HG03135 (cell line): ENCODE data around the gene CORO6.
A peak's percentile ranks its signal among the peaks of the same experiment; 100 is the strongest.

ENCODE experiments used
- ATAC-seq: cut with Tn5 transposase; IDR thresholded peaks from one replicate; pipeline ENCODE4 v1.9.1; 2021; ENCODE audit warnings: mild to moderate bottlenecking, moderate library complexity; ENCODE audit not compliant: unreplicated experiment

The CORO6 gene

DNA sequence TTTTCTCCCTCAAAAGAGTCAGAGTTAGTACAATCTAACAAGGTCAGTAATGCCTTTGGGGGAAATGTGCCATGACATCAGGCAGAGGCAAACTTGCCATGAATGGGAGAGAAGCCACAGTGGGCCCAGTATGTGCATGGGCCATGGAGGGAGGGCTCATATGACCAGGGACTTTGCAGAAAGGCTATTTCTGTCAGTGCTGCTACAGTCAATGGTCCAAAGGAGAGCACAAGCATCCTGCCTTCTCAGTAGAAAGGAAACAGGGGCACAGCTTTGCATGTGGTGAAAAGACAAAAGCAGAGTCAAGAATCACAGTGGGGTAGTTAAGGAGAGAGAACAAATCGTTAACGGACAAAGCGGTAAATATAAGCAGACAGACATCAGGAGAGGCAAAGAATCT is 11.2 kb upstream of the CORO6 start:
- no peak for ATAC-seq

DNA sequence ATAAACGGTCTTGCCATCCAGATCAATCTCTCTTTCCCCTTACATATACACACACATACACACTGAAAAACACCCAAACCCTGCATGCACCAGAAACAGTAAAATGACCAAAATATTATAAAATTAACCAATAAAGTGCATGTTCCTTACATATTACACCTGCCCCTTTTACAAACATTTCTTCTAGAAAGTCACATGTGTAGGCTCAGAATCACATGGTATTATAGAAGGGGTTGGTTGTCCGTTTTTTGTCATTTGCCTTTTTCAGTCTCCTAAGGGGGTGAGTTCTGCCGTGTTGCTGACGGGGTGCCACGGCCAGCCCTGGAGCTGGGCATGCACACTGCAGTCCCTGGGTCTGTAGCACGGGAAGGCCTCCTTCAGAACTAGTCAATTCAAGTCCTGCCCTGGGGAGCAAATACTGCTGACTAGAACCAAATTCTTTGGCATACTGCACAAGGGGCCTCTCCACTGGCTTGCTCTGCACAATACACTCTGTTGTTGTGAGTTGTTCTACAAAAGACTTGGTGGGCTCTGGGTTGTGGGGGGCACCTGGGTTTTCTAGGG is 8.0 kb upstream of the CORO6 start:
- no peak for ATAC-seq

DNA sequence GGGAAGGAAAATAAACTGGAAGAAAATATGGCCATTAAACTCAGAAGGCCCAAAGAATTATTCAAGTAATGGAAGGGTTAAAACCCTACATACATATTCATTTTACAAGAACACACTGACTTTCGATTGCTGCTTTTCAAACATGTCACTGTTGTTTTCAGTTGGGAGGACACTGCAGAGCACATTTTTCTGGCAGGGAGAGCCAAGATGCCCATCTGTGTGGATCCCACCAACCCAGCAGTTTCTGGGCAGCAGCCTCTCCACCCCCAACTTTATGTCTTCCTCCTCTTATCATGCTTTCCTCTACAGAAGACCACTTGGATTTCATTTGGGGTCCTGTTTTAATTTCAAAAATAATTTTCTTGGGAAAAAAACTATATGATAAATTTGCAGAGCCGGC is 7.1 kb upstream of the CORO6 start:
- ATAC-seq, result no peak

DNA sequence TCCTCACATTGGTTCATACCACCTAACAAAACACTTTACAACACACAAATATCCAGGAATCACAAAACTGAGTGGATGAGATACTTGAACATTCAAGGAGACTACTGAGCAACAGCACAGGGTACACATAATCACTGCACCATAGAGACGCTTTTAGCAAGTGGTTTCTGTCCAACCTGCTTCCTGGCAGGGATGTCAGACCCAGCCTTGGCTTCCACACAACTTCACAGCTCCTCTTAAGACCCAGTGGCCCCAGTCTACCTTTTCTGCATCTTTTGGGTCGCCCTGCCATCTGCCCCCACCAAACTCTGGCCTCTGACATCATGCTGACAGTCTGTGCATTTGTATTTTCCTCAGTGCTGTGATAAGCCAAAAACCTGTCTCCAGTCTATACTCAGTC is 5.9 kb upstream of the CORO6 start:
- no peak for ATAC-seq

DNA sequence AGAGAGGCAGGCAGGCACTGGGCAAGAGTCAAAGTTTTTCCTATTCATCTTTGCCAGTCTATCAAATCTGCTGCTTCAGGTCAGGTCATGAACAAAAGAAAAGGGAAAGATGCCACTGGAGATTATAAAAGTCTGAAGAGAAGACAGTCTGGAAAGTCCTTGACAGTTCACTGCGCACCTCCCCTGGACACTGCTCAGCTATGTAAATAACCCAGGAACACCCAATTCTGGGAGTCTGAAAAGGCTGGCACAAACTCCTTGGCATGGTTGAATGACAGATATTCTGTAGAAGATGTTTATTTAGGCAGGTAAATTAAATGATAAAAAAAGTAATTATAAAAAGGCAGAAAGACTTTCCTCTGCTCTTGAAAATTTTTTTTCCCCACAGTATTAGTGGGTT is 5.2 kb upstream of the CORO6 start:
- ATAC-seq, result no peak

DNA sequence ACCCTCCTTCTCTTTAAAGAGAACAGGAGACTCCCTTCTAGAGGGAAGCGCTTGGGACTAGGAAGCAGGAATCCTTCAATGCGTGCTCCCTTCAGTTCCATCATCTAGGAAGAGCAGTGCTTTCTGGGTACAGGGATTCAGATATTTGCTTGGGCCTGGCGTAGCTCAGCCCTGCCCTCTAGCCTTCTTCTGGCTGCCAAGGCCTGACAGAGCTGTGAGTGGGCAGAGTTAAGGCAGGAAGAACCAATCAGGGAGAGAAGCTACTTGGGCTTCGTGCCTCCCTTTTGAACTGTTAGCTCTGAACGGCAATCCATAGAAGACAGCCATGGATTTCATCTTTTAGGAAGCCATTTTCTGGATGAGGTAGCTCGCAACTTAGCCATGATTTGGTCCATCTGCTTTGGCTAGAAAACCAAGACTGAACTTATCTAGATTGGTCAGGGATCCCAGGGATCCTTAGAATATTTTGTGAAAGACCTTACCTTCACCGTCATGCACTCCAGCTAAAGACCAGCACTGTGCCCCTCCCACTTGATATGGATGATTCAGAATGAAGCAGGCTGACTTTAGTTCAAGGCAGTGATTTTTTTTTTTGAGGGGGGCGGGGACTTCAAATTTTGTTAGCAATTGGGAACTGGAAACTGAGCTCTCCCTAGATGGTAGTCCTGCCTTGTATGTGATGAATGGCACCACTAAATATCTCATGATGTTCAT is 2.5 kb upstream of the CORO6 start:
- no peak for ATAC-seq

DNA sequence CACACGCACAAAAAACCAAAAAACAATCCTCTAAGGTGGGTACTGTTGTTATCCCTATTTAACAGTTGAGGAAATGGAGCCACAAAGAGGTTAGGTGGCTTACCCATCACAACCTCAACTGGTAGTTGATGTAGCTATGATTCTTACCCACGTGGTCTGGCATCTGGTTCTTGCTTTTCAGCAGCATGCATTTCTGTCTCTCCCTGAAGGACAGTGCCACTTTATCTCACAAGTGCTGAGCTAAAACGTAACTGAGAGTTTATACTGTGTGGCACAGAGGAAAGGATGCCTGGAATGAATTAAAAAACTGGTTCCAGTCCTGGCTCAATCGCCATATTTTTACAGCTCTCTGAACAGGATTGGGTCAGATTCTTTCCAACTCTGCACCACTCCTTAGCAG is 1.9 kb upstream of the CORO6 start:
- no peak for ATAC-seq

DNA sequence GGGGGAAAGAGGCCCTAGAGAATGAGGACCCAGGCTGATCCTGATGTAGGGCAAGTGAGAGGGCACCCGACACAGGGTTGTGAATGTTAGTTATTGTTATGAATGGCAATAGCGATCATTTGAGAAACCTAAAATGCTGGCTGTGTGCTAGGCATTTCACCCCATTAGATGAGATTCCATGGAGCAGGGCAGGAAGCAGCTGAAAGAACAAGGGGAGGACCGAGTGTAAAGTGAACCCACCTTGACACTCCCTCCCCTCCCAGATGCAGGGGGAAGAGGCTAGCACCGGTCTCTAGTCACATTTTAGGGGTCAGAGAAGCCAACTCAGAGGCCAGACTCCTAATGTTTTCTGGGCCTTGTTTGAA is 553 bp upstream of the CORO6 start:
- no peak for ATAC-seq

DNA sequence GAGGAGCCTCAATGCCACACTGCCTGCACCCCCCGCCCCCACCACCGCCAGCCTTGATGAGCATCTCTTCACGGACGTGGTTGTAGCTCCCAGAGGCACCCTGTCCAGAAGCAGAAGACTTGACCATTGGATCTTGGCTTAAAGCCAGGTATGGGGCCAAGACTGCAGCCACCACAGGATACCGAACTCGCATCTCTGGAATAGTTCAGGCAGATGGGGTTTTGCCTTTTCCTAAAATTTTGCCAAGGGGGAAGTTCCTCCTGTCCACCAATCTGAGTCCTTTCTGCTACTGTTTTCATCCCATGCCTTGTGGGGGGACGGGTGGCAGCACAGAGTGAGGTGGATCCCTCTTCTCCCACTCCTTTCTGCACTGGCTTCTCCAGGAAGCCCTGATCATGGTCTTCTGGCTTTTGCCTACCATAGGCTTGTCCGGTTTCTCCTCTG is 939 bp downstream of the CORO6 start:
- no peak for ATAC-seq

DNA sequence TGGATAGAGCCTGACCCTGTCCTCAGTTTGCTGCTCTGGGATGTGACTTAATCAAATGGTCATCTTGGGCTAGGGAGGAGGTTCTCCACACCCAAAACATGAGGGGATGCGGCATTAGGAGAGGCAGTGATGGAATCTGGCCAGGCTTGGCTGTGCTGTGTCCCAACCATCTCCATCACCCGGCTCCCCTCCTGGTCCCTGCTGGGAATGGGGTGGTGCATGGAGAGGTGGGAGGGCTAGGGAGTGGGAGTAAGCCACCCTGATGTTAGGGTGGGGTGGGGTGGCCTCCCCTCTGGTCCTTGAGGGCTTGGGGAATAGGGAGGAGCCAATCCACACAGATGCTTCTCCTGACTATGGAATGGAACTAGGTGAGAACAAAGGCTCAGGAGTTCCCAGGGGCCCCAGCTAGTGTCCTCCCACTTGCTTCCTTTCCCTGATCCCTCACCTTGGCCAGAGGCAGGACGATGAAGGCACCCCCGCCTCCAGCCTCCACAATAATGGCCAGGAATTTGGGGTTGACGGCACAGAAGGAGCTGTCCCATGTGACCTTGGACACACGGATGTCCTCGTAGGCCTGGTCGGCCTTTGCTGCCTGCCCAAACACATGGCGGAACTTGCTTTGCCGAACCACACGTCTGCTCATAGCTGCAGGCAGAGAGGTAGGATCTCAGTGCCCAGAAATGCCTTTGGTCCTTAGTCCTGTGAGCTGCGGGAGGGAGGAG is 1.8 kb downstream of the CORO6 start:
- ATAC-seq, result no peak

DNA sequence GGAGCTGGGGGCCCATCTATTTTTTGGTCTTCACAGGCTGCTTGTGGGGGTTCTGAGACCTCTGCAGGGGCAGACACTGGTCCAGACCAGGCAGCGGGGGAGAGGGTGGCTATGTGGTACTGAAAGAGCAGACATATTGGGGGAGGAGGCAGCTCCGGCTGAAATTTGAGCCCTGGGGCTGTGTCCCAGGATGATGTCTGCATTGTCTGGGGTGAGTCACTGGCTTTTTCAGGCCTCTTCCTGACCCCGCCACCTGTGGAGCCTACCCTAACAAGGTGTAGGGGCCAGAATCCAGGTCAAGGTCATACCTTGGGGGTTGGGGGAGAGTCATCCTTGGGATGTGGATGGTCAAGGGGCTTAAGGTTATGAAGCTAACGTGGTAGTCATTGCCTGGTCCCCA is 2.4 kb downstream of the CORO6 start:
- ATAC-seq, result no peak

DNA sequence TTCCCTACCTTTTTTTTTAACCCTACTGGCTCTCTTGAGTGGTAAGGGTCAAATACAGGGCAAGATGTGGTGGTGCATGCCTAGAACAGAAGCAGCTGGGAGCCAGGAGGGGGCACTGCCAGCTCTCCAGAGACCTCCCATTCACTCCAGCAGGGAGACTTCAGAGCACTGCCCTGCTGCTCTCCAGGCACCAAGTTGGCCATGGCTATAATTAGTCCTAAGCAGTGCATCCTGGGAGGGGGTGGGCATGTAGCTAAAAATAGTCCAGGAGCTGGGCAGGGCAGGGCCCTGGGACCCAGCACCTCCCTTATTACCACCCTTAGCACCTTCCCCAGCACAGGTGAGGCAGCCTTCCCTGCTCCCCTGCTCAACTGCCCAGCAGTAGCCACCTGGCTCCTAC is 3.5 kb downstream of the CORO6 start:
- ATAC-seq, result no peak

DNA sequence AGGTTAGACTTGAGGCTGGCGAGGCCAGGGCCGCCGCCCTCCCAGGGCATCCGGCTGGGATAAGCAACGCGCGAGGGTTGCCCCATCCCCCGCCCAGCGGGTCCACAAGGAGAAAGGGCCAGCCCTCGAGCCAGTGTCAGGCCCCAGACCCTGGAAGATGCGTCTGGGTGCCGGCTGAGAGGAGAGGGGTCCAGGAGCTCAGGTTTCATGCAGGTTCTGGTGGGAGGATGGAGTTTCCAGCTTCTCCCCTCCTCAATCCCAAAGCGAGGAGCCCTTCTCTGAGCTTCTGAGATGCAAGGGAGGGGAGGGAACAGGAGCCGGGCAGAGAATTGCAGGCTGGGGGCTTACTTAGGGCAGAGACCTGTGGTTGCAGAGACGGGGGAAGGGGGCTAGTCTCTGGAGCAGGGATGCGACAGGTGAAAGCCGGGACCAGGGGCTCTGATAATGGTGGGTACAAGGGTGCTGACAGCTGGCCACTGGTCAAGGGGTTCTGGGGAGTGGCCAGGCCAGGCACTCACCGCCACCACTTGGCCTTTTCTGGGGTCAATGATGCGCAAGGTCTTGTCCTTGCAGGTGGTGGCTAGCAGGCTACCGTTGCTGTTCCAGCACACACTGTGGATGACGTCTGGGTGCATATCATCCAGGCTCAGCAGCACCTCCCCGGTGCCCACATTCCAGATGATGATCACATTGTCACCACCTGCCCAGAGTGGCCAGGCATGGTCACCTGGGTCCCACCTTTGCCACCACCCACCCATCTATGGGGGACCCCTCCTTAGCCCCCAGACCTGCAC is 4.2 kb downstream of the CORO6 start:
- no peak for ATAC-seq

DNA sequence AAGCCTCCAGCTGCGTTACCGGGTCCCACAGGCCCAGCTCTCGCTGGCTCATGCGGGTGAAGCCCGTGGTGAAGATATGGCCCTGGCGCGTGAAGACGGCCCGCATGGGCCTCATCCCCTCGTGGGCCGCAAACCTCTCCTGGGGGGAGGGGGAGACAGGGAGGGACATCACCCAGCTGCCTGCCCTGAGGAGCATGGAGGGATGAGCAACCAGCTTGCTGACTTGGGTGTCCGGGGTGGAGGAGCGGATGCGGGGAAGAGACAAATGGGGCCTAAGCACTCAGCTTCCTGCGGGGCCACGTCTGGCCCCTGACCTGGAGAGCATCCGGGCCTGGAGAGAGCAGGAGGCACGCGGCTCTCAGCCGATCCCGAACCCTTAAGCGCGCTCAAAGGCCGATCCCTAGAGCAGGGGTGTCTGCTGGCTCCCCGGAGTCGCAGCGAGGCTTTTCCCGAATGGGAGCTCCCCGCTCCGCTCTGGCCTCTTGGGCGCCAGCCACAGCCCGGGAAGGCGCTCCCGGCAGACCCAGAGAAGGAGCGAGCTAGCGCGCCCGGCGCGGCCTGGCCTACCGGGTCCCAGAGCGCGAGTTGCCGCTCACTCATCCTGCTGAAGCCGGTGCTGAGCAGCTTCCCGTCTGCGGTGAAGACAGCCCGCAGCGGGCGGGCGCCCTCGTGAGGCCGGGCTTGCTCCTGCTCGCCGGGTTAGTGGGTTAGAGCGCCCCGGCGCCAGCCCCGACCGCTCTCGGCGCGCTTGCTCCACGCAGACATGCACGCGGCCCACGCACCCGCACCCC is 5.0 kb downstream of the CORO6 start:
- no peak for ATAC-seq

DNA sequence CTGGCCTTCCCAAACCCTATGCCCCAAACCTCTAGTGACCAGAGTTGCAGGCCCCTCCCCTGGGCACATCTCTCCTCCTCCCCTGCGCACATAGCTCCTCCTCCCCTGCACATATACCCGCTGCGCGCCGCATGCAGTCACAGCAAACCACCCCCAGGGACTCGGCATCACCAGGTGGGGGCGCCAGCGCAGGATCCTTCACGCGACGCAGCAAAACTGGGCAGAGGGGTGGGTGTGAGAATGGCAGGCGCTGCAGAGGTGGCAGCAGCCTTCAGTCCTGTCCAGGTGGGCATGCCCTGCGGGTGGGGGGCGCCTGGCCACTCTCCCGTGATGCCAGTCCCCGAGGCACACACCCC is 5.6 kb downstream of the CORO6 start:
- peak; percentile 46 for ATAC-seq

DNA sequence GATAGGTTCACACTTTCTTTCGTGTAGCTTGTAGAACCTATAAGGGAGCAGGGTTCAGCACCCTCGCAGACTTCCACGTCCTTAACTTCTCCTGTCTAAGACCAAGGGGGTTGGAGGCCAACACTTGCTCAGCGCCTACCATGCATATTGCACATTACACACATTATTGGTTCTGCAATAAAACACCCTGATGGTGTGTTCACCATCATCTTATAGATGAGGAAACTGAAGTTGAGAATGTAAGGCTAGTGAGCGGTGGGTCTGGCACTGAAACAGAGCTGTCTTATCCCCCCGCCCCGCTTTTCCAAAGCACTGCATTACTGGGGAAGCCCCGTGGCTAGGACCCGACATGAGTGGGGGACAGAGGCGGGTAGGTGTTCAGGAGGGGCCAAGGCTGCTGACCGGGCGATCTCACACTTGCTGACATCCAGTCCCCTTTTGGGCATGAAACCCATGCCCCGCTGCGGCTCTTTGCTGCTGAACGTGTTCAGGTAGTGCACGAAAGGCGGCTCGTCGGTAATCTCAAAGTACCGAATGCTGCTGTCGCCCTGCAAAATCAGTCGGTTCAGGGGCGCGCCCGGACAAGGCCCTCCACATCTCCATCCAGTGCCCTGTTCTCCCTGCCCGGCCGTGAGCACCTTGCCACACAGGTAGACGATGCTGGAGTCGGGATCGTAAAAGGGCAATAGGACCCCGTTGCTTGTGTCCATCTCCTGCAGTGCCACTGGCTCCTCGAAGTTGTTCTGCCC is 6.2 kb downstream of the CORO6 start:
- ATAC-seq, result no peak

DNA sequence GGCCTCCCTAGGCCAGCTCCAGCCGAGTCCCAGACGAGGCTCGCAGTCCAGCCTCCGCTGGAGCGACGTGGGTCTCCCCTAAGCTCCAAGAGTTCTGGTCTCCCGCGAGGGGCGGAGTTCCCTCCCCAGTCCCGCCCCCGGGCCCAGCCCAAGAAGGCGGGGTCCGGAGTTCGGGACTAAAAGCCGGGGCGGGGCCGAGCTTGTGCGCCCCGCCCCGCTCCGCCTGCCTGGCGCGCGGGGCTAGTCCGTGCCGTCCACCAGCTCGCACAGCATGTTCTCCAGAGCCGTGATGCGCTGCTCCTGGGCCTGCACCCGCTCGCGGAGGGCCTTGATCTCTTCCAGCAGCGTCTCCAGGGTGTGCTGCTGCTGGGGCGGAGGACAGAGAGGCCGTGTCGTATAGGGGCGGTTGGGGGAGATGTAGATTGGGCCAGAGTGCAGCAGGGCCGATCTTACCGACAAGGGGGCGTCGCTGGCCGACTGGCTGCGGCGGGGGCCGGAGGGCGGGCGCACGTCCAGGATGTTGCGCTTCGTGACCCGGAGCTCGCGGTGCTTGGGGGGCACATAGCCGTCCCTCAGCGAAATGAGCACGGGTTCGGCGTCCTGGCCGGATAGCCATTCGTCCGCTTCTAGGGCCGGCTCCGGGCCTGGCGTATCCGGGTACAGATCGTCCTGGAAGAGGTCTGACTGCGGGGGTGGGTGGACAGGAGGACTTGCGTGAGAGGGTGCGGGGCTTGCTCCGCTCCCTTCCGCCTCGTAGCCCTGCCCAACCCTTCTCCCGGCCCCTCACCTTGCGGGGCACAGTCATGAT is 7.0 kb downstream of the CORO6 start:
- ATAC-seq, result peak; percentile 46

DNA sequence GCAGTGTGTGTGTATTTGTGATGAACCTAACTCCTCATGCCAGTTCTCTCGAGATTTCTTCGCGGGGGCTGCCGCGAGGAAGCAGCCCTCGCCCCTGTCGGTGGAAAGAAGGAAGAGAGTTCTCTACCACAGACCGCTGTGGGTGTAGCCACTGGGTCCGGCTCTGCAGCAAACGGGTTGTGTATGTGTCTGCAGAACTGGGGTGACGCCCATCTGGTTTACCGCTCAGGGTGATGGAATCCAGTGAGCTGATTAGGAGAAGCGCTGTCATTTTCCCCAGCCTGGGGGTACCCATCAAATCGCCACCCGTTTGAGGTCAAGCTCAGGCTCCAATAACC is 7.7 kb downstream of the CORO6 start:
- no peak for ATAC-seq

DNA sequence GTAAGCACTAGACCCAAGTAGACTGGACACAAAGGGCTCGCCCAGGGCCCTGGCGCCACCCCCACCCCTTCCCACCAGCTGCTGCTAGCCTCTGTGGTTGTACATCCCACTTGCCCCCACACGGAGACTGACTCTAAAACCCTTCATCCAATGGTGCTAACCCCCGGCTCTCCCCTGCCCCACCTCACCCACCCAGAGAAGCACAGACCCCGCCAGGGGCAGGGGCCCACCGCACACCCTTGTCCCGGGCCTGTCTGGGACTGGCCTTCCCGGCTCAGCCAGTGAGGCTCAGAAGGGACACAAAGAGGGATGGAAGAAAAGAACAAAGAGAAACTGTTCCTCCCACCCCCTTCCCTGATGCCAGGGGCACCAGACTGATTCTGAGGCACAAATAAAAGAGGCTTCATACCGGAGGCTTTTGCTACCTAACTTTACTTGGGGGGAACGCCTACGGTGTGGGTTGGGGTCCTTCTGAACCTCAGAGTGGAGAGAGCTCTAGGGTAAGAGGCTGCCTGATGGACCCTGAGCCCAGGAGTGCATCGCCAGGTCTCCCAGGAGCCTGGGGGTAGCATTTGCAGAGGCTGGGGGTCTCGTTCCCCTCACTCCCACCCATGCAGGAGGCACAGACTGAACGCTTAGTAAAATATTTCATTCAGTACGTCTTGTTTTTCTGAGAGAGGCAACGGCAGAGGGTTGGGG is 8.2 kb downstream of the CORO6 start:
- ATAC-seq, result no peak
